Stimulated activated naive CD8-positive, alpha-beta T cell treated with anti-CD3 and anti-CD28 coated beads, Interleukin-15, Interleukin-2, amounts not matched to agents 100 U/mL and 50 U/mL, for 24 hours (primary cell): ENCODE data around the gene OTUD7B.
"Not testable (repeated sequence)": the region's sequence is repeated elsewhere in the genome, so short reads cannot be mapped to it uniquely, and the experiment has no call there.

Source experiments
- ATAC-seq: fragments of 150-1000 bp; cut with Tn5 transposase; one replicate; pipeline ENCODE4 v1.10.0; 2021
- DNase-seq: peaks from one replicate; pipeline ENCODE4 v3.0.0; 2021

Gene OTUD7B

DNA sequence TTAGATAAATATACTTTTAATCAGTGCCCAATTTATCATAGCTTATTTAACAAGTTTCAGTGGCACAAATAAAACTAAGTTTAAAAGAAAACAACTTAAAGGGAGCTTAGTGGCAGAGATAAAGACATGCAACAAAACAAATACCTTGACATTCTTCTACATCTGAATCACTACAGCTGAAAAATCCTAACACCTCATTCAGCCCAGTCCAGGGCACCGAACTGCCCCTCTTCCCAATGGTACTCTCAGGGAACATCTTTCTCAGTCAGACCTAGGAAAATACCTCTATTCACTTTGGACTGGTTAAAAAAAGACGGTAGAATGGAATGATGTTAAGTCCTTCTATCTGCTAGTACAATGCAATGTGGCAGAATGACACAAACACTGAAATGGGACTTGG is 8.3 kb downstream of the OTUD7B start:
- DNase-seq (no peak), ATAC-seq (no peak)

DNA sequence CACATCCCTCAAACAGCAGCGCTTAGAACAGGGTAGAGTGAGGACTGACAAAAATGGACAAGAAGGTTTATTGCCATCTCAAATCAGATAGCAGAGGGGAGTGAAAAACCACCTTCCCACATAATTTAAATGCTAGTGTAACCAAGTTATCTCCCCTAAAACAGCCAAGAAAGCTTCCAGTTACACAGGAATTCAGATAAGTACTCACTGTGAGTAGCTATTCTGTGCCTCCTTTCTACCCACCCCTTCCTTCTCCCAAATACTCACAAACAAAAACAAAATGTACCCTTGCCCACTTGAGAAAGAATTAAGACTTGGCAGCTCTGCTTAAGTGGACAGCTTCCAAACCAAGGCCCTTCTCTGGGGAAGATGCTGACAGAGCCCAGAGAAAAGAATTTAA is 9.1 kb downstream of the OTUD7B start:
- DNase-seq (no peak), ATAC-seq (no peak)

DNA sequence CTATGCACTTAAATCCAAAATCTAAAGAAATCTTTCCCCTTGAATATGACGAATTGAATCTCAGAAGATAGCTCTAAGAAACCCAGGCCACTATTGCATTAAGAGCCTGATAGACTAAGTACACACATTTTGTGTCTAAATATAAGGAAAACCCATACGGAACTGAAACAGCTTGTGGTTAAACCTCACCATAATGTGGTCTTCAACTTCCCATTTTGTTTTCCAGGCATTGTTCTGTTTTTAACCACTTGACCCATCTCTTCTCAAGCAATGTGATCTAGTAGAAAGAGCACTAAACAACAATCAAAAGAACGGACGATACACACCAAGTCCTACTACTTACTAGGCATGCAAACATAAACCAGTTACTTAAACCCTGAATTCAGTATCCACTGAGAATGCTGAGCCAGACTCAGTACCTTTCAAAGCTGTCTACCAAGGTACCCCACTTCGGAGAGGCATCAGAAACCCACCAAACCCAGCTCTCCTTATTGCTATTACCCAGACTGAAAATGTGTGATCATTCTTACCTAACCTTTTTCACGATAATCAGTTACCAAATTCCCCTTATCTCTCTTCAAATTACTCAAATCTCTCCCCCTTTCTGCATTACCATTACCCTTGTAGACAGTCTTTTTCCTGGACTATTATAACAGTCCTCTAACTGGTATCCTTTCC is 12.8 kb downstream of the OTUD7B start:
- DNase-seq (peak; percentile 11), ATAC-seq (peak; percentile 77)

DNA sequence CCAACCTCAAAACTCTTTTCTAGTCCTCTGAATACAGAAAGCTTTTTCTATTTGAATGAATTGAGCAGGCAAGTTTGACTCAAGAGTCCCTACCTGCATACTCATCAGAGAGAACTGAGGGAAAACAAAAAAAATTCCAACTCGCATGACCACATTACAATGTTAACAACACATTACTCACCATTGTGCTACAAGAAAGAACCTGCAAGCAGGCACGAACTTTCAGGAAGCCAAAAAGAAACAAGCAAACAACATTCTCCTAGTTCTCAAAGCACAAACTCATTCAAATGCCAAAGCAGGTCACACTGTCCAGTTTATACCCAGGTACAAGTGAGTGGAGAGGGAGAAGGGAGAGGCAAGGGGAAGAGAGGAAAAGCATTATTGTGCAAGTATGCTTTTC is 14.6 kb downstream of the OTUD7B start:
- peak; percentile 87 for ATAC-seq
- peak; percentile 15 for DNase-seq

DNA sequence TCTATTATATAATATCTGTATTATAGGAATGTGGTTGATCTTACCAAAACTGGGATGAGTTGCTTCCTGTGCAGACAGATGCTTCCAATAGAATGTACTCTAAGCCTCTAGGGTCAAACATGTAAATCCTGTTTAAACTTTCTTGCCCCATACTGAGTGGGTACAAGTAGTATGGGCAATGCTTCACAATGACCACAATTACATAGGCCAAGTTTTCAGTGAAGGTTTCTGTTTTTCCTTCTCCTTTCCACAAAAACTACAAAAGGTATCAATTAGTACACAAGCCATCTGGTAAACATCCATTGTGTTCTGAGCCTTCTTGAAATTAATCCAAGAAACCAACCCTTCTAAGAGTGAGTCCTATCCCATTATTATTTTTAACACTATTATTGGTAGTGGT is 16.8 kb downstream of the OTUD7B start:
- ATAC-seq (no peak), DNase-seq (no peak)

DNA sequence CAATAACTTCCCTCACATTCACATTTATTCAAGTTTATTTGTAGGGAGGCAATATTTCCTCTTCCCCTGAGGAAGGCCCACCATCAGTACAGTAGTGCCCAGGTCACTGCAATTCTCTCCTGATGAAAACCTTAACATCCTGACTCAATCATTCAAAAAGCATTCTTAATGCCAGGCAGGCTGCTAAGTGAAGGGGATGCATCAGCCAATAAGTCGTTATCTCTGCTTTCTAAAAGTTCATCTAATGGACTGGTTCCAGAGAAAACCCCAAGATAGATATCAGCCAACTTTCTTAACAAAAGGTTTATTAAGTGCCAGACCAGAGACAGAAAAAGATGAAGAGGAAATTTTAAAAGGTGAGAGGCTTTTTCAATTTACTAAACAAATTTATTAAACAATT is 17.3 kb downstream of the OTUD7B start:
- no peak for ATAC-seq
- no peak for DNase-seq

DNA sequence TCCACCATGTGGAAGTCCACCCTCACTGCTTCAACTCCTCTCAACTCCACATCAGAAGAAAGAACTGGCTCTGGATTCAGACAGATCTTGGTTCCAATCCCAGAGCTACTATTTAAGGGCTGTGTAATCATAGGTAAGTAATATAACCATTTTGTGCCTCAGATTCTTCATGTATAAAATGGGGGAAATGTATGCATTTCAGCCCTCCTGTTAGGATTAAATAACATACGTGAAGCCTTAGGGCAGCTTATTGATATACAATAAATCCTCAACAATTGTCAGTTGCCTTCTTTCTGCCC is 23.3 kb downstream of the OTUD7B start:
- no peak for ATAC-seq
- DNase-seq, result no peak

DNA sequence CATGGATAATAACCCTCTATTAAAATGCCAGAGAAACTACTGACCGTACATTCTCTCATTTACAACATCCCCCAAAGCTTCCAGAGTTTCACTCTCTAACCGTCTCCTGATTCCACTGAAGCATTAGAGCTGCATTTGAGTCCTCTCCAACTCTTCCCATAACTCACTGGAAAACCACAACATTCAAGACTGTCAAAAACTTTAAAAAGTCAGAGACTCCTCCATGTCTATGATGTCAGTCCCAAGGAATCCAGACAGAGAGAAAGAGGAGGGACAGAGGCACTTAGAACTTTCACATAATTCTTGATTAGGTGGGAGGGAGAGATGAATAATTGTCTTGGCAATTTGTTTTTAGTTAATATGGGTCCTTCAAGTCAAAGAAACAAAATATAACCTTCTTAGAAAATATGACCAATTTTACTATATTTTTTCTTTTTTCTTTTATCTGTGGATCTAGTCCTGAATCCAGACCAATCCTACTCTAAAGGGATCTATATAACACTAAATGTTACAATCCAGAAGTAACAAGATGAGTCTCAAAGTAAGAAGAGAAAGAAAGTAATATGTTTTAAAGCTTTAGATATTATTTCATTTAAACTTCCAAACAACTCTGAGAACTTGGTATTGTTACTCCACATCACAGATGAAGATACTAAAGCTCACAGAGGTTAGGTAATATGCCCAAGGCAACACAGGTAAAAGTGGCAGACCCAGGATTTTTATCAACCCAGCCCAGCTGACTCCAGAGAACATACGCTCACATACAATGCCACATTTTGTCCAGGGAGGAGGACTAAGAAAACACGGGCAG is 23.8 kb downstream of the OTUD7B start:
- DNase-seq, result no peak
- ATAC-seq, result no peak

DNA sequence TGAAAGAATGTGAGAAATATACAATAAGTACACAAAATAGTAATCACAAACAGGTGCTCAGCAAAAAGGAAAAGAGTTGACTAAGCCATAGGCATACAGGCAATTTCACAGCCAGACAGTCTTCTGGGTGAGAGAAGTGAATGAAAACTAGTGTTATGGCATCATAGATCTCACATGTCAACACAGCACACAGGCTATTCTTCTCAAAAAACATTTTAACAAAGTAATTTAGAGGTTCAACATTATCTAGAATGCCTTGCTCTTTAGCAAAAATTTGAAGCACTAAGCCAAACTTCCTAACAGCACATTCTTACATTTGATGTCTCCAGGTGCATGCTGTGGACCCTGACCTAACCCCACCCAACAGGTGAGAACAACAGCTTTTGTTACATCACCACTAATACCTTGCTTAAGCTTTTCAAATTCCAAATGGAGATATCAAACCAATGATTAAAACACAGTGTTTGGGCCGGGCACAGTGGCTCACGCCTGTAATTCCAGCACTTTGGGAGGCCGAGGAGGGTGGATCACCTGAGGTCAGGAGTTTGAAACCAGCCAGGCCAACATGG is 30.5 kb downstream of the OTUD7B start:
- peak; percentile 32 for ATAC-seq
- DNase-seq, result no peak

DNA sequence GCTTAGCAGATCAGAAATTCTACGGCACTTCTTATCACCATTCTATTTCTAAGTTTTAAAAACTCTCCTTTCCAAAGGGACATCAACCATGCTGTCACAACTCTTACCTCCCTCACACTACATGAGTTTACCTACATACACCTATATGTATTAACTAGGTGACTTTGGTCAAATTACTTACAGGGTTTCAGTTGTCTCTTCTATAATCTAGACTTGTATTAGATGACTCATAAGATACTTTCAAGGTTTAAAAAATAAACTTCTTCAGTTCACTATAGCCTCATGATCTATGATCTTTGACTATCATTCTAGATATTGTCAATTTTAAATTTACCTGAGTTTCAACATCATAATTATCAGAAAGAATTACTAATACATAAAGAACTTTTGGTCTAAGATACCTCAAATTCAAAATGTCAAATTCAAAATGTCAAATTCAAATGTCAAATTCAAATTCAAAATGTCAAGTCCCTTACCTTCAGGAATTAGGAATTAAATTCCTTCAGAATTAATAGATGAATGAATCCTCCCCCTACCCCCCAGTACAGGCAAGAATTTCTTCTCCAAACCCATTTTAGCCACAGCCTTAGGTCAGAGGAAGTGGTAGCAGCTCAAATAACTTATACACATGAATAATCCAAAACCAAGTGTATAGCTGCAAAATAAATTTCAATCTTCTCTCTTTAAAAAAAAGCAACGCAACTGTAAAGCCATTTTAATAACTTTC is 31.1 kb downstream of the OTUD7B start:
- ATAC-seq (peak; percentile 46), DNase-seq (no peak)

DNA sequence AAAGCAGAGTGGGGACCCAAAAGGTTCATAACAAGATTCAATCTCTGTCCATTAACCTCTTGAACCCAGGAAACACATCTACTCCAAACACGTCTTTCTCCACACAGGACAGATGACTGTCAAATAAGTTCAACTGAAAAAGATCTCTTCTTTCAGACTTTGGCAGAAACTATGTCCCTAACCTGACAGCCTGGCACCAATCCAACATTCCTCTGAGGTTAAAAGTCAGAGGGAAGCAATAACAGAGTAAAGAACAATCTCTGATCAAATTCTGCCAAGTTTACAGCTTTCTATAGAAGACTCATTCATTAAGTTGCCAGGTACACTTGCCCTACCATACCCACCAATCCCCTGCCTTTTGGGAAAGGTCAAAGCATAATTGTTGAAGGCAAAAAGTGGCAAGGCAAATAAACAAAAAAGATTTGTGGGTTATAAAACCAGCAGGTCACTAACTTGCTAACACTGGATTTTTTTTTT is 31.9 kb downstream of the OTUD7B start:
- ATAC-seq, result no peak
- no peak for DNase-seq

DNA sequence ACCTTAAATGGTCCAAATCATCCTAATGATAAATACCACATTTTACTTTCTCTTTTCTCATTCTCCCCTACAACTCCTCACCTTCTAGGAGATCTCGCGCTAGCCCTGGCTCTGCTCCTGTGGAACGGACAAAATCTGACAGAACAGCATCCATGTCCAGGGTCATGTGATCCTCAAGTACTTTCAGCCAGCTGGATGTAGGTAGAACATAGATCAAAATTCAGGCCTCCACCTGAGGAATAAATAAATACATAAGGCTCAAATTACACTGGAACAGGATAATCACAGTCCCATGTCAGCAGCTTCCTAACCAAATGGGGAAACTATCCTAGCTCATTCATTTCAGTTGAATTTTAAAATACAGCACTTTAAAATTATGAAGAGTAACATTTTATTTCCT is 33.2 kb downstream of the OTUD7B start:
- ATAC-seq, result no peak
- no peak for DNase-seq

DNA sequence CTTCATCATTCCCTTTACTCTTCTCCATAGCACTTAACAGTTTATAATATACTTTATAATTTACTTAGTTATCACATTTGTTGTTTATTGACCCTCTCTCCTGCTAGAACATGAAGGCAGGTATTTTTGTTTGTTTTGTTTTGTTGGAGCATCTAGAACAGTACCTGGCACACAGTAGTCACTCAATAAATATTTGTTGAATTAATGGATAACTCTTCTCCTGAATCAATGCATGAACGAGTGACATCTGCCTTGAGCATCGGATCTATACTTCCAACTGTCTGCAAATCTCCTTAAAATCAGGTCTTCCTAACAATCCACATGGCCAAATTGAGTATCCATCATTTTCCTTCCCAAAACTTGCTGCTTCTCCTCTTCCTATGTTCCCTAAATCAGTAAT is 38.0 kb downstream of the OTUD7B start:
- ATAC-seq, result no peak
- DNase-seq, result no peak

DNA sequence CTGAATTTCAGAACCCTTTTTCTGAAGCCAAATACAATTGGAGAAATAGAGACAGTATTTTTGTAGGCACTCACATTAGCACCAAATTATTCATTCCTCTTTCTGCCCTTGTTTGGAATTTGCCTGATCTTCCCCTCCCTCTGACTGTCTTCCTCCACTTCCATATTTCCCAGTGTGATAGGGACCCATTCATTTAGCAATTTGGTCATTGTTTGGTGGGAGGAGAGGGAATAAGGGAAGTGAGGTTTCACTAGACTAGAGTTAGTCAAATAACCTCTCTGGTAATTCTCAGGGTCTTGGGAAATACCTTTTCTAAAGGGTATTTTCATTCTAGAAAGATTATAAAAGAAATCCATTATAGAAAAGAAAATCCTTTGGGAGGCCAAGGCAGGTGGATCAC is 42.9 kb downstream of the OTUD7B start:
- no peak for DNase-seq
- no peak for ATAC-seq

DNA sequence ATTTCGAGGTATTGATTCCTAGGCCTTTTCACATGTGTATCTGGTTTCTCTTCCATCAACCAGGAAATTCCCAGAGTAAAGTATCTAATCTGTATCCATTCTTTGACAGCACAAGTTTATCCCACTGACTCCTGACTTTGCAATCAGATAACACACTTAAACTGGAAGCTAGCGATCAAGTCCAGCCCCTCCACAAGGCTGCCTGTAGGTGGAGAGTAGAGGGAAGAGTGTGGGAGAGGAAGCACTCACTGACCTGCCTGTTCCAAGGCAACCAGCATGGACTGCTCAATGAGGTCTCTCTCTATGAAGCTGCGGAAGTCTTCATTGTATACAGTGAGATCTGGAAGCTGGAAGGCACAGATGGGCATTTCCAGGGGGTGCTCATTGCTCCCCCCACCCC is 43.5 kb downstream of the OTUD7B start:
- DNase-seq, result no peak
- ATAC-seq, result no peak

DNA sequence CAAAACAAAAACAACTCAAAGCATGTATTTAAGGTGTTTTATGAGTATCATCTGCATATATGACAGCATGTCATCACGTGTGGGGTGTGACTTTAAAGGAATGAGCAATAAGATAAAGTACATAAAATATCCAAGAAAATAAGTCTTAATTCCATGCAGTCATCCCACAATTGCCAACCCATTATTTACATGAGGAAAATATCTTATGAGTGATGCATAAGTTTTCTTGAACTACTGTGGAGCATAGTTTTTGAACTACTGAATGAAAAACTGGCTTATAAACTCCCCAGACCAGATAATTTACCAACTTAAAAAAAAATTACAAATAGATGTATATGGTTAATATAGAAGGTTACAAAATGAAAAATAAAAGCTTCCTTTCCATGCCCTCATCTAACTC is 44.1 kb downstream of the OTUD7B start:
- DNase-seq (no peak), ATAC-seq (no peak)

DNA sequence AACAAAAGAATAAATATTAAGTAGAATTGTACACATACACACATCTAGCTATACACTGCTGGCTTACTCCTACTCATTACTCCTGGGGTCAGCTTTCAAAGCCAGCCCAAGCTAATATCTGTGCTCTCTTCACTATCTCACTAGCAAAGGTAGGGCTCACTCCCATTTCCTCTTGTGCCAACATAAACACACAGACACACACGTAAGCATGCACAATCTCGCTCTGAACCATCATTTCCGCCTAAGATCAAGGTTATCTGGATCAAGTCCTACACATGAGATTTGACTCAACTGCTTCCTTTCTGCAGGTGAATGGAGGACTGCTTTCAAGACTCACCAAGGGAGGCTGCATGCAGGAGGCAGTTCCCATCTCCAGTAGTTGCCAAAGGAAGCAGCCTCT is 45.1 kb downstream of the OTUD7B start:
- no peak for ATAC-seq
- DNase-seq, result no peak

DNA sequence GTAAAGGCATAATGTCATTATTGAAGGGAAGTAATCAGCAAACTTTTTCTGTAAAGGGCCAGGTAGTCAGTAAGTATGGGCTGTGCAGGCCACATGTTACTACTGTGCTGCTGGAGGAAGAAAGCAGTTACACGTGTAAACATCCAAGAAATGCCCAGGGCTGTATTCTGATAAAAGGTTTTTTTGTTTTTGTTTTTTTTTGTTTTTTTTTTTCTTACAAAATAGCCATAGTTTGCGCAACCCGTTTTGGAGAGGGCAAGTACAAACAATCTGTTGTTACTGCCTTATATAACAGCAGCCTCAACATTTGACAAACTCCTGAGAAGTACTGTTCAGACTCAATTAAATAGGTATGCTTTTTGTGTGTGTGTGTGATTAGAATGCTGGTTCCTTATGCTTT is 47.2 kb downstream of the OTUD7B start:
- DNase-seq (no peak), ATAC-seq (no peak)

DNA sequence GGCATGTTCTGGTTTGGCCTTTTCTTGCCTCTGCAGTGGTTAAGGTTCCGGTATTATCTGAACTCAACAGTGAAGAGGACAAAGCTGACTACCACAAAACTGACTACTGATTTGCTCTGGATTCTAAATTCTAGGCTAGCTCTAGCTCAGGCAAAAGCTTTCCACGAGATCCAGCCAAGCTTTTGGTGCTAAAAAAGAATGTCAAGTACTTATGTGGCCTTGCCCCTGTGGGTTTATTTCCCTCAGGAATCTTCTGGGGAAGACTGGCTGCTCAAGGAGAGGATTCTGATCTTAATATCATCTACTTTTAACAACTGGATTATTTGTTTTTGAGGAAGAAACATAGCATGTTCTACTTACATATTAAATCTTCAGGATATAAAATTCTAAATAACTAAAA is 47.8 kb downstream of the OTUD7B start:
- no peak for ATAC-seq

DNA sequence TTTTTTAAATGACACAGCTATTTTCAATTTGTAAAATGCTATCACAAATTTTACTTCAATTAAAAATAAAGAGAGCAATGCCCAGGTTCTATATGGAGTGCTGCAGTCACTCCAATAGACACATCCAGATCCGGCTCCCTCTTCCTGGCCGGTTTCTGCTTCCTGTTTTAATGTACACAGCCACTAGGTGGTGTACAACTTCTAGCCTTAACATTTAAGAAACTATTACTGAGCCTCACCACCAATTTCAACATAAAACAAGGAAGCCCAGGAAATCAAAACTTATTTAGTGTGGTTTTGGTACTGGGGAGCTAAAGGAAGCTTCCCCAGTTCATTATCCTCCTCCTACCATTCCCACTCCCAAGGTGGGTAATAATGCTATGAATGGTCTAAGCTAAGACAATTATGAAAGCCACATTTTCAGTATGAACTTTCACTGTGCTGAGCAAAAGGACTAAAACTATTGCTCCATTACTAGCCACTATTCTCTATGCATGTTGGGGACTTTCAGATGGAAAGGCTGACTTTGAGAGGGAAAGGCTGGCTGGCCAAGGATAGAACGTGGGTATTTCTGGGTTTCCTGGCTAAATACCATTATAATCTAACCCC is 48.4 kb downstream of the OTUD7B start:
- DNase-seq, result peak; percentile 15
- ATAC-seq, result peak; percentile 57

More for the DNA sequence above, 47.8 kb downstream of the OTUD7B start:
- no peak for DNase-seq

DNA sequence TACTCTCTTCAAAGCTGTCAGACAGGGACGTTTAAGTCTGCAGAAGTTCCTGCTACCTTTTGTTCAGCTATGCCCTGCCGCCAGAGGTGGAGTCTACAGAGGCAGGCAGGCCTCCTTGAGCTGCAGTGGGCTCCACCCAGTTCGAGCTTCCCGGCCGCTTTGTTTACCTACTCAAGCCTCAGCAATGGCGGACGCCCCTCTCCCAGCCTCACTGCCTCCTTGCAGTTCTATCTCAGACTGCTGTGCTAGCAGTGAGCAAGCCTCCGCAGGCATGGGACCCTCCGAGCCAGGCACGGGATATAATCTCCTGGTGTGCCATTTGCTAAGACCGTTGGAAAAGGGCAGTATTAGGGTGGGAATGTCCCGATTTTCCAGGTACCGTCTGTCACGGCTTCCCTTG is 53.0 kb downstream of the OTUD7B start:
- DNase-seq, result not testable (repeated sequence)

DNA sequence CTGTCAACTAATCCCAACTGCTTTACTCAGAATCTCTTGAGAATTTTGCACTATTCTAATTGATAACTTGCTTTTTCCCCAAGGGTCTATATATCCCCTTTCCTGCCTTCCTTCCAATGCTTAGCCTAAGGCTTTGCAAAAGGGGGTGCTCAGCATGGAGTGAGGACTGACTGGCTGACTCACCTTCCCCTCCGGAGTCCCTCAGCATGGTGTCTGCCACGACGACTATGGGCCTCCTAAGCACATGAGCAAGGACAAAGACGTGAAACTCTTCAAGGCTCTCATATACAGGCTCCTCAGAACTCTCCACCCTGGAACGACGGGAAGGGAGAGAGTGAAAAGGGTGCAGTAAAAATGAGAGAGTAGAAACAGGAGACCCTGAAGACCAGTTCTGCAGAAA is 60.6 kb downstream of the OTUD7B start:
- ATAC-seq (no peak), DNase-seq (no peak)

More for the DNA sequence above, 53.0 kb downstream of the OTUD7B start:
- not testable (repeated sequence) for ATAC-seq
